HG02763 (cell line): ENCODE results near the gene PAFAH1B1.
"Not testable (repeated sequence)": the region's sequence is repeated elsewhere in the genome, so short reads cannot be mapped to it uniquely, and the experiment has no call there.

ENCODE experiments used
- ATAC-seq: cut with Tn5 transposase; IDR thresholded peaks from one replicate; pipeline ENCODE4 v1.9.1; 2021; ENCODE audit warnings: mild to moderate bottlenecking, moderate library complexity; ENCODE audit not compliant: unreplicated experiment

PAFAH1B1 gene

GRCh38 chr17:2688351-2689342 lies 95.2 kb downstream of the PAFAH1B1 start:
- ATAC-seq, result no peak

GRCh38 chr17:2689411-2690164 lies 96.1 kb downstream of the PAFAH1B1 start:
- ATAC-seq, result no peak

GRCh38 chr17:2690165-2691068 lies 97.0 kb downstream of the PAFAH1B1 start:
- ATAC-seq, result no peak

- ATAC-seq, result no peak
Observed at GRCh38 chr17:2691069-2691871, 97.8 kb downstream of the PAFAH1B1 start.

GRCh38 chr17:2691965-2692780 lies 98.7 kb downstream of the PAFAH1B1 start:
- ATAC-seq, result no peak

- ATAC-seq, result no peak
Observed at GRCh38 chr17:2692781-2693135, 99.3 kb downstream of the PAFAH1B1 start.

- ATAC-seq, result no peak
Observed at GRCh38 chr17:2693561-2694380, 100.3 kb downstream of the PAFAH1B1 start.

- ATAC-seq, result no peak
Observed at GRCh38 chr17:2694381-2695242, 101.2 kb downstream of the PAFAH1B1 start.

GRCh38 chr17:2695243-2695960 lies 101.9 kb downstream of the PAFAH1B1 start:
- no peak for ATAC-seq

- no peak for ATAC-seq
Observed at GRCh38 chr17:2695961-2696760, 102.7 kb downstream of the PAFAH1B1 start.

GRCh38 chr17:2697611-2698162 lies 104.2 kb downstream of the PAFAH1B1 start:
- ATAC-seq, result no peak

- ATAC-seq, result not testable (repeated sequence)
Observed at GRCh38 chr17:2699216-2699805, 105.9 kb downstream of the PAFAH1B1 start.

GRCh38 chr17:2700030-2700490 lies 106.6 kb downstream of the PAFAH1B1 start:
- no peak for ATAC-seq

- no peak for ATAC-seq
Observed at GRCh38 chr17:2700491-2701141, 107.2 kb downstream of the PAFAH1B1 start.
